G401 (cell line): ENCODE measurements around the gene VAV1. TPM values are rescaled to one million over a fixed set of nuclear protein-coding genes. Genes with fewer than 3 reads are reported as not detected.
A peak's percentile ranks its signal among the peaks of the same experiment; 100 is the strongest.
"Not testable (repeated sequence)": the region's sequence is repeated elsewhere in the genome, so short reads cannot be mapped to it uniquely, and the experiment has no call there.

Experiments
- DNase-seq: peaks from one replicate; pipeline ENCODE4 v3.0.0-alpha.2; 2015; ENCODE audit warnings: low spot score
- in situ Hi-C: cut with HindIII; loops from 2 replicates; pipeline ENCODE4 v1.10.0; 2016; ENCODE audit warnings: low sequenced_read_pairs, mixed read lengths
- total RNA-seq: library from RNA; depleted of rRNA; stranded (reverse); fragments of >200 nt; shearing (Covaris generic); gene quantifications from 2 replicates; pipeline ENCODE4 v1.2.3, GENCODE V29; 2014

The VAV1 gene
- total RNA-seq, 1 experiment from 2014 or later: not detected

DNA sequence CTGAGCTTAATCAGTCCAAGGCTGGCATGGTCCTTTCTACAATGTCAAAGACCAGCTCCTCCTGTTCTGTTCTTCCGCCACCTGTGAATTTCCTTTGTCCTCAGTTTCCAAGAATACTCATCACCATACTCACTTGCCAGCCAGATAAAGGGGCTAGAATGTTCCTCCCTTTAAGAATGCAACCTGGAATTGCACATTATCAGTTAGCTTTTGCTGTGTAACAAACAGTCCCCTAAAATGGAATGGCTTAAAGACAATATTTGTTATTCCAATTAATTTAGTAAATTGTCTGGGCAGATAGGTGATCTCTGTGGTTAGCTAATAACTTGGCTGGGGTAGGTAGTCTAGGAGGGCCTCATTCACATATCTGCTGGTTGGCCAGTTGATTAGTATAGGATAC is 36.0 kb downstream of the VAV1 start:
- in situ Hi-C loops: no loop called here
- DNase-seq: no peak

DNA sequence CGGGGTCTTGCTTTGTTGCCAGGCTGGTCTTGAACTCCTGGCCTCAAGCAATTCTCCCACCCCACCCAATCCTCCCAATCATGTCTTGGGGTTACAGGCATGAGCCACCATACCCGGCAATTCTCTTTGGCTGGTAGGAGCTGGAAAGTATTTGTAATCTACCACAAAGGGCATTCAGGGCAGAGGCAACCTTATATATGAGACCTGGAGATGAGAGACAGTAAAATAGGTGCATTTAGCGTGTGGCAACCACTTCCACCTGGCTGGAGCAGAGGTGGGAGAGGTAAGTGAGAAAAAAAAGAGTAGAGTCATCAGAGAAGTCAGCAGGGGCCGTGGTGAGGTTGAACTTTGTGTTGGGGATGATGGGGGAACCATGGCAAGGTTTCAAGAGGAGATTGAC is 36.8 kb downstream of the VAV1 start:
- no peak for DNase-seq
- in situ Hi-C loops: no loop called here

- DNase-seq: no peak
- in situ Hi-C loops: no loop called here
Observed at GRCh38 chr19:6811378-6811777, 38.9 kb downstream of the VAV1 start.

DNA sequence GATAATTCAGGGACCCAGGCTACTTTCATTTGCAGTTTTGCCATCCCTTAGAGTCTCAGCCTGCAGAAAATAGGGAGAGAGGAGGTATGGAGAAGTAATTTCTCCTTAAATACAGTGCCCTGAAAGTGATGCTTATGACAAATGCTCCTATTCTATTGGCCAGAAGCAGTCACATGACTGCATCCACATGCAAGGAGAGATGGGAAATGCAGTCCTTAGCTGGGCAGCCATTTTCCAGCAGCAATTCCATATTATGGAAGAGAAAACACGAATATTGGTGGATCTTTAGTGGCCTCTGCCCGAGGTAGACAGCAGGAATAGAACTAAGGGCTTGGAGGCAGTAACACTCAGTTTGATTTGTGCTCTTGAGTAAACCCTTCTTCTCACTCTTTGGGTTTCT is 39.4 kb downstream of the VAV1 start:
- in situ Hi-C loops: no loop called here
- DNase-seq: peak; percentile 14

GRCh38 chr19:6812612-6813011 is 40.1 kb downstream of the VAV1 start:
- no peak for DNase-seq
- in situ Hi-C loops: no loop called here

- no peak for DNase-seq
- in situ Hi-C loops: no loop called here
Observed at GRCh38 chr19:6813659-6814058, 41.2 kb downstream of the VAV1 start.

GRCh38 chr19:6817179-6817578 is 44.7 kb downstream of the VAV1 start:
- no peak for DNase-seq
- in situ Hi-C loops: no loop called here

GRCh38 chr19:6818246-6818645 is 45.7 kb downstream of the VAV1 start:
- DNase-seq: no peak
- in situ Hi-C loops: no loop called here

- DNase-seq: no peak
- in situ Hi-C loops: no loop called here
Observed at GRCh38 chr19:6819323-6819722, 46.8 kb downstream of the VAV1 start.

- in situ Hi-C loops: no loop called here
- no peak for DNase-seq
Observed at GRCh38 chr19:6820237-6820636, 47.7 kb downstream of the VAV1 start.

DNA sequence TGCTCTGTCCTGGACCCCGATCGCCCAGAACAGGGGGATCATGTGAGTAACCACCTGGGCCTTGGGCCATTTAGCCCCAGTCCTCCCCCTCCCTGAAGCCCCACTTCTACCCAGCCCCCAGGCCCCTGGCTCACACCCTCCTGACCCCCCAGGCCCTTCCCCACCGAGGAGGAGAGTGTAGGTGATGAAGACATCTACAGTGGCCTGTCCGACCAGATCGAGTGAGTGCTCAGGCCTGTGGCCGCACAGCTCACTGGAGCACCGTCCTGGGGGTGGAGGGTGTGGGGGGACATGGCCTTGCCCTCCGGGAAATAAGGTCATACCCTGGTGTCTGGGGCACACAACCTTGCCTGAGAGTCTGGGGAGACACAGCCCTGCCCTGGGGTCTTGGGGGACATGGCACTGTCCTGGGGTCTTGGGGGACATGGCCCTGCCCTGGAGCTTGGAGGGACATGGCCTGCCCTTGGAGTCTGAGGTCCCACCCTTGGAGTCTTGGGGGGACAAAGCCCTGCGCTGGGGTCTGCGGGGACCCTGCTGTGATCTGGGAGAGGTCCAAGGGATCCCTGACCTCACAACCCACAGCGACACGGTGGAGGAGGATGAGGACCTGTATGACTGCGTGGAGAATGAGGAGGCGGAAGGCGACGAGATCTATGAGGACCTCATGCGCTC is 49.3 kb downstream of the VAV1 start:
- in situ Hi-C loops: no loop called here
- no peak for DNase-seq

- in situ Hi-C loops: no loop called here
- no peak for DNase-seq
Observed at GRCh38 chr19:6822311-6822670, 49.8 kb downstream of the VAV1 start.

DNA sequence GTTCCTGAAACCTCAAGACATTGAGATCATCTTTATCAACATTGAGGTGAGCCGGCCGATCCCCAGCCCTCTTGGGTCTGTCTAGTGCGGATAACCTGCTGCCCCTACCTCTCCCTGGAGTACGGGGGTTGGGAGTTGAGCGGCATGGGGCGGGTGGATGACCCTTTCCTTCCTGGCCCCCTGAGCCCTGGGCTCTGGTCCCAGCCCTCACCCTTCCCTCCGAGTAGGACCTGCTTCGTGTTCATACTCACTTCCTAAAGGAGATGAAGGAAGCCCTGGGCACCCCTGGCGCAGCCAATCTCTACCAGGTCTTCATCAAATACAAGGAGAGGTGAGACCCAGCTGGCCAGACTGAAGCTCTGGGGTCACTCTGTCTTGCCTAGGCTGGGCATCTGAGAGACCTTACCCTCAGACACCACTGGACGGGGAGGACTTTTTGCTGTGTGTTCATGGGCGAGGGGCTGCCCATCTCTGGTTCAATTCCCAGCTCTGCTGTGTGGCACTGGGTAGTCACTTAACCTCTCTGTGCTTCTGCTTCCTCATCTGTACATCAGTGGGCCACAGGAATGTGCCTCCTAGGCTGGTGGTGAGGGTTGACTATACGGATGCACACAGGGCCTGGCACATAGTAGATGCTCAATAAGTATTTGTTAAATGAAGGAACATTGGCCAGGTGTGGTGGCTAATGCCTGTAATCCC is 52.7 kb downstream of the VAV1 start:
- no peak for DNase-seq
- in situ Hi-C loops: no loop called here

DNA sequence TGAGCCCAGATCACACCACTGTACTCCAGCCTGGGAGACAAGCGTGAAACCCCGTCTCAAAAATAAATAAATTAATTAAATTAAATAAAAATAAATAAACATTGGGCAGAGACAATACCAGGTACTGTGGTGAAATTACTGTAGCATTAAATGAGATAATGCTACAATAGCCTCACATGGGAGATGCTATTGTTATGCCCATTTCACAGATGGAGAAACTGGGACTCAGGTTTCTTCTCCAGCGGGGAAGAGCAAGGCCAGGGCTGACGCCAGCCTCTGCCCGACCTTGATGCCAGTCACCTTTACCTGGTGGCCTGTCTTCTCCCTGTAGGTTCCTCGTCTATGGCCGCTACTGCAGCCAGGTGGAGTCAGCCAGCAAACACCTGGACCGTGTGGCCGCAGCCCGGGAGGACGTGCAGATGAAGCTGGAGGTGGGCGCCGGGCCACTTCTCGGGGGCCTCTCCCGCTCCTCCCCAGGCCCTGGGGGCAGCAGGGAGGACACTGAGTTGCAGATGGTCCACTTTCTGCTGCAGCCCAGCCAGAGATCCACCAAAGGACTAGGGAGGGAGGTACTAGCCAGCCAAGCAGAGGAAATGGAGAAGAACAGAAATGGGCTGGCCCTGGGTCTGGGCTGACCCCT is 53.9 kb downstream of the VAV1 start:
- in situ Hi-C loops: no loop called here
- DNase-seq: no peak

- DNase-seq: no peak
- in situ Hi-C loops: no loop called here
Observed at GRCh38 chr19:6828306-6828697, 55.8 kb downstream of the VAV1 start.

DNA sequence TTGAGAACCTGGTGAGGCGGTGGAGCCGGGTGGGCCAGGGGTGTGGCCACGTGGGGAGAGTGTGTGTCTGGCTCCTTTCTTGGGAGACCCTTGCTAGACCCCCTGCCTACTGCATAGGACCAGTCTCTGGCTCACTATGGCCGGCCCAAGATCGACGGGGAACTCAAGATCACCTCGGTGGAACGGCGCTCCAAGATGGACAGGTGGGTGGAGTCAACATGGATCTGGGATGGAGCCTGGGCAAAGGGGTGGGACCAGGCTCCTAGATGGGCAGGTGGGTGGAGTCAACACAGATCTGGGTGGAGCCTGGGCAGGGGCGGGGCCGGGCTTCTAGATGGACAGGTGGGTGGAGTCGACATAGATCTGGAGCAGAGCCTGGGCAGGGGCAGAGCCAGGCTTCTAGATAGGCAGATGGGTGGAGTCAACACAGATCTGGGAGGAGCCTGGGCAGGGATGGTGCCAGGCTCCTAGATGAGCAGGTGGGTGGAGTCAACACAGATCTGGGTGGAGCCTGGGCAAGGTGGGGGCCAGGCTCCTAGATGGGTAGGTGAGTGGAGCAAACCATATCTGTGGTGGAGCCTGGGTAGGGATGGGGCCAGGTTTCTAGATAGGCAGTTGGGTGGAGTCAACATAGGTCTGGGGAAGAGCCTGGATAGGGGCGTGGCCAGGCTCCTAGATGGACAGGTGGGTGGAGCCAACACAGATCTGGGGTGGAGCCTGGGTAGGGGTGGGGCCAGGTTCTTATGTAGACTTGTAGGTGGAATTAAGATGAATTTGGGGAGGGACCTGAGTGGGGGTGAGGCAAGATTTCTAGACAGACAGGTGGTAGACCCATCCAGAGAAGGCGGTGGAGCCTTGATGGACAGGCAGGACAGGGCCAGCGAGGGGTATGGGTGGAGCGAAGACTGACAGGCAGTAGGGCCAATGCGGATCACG is 56.5 kb downstream of the VAV1 start:
- in situ Hi-C loops: no loop called here
- no peak for DNase-seq

DNA sequence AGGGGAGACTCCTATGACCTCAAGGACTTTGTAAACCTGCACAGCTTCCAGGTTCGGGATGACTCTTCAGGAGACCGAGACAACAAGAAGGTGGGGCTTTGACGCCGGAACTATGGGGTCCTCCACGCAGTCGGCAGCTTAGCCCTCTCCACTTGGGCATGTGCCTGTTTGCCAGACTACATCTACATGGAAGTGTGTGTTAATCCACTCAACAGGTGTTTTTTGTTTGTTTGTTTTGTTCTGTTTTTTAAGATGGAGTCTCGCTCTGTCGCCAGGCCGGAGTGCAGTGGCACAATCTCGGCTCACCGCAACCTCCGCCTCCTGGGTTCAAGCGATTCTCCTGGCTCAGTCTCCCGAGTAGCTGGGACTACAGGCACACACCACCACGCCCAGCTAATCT is 57.3 kb downstream of the VAV1 start:
- DNase-seq, in situ Hi-C loops: not testable (repeated sequence)

GRCh38 chr19:6831084-6831483 is 58.6 kb downstream of the VAV1 start:
- DNase-seq, in situ Hi-C loops: not testable (repeated sequence)

GRCh38 chr19:6832412-6832811 is 59.9 kb downstream of the VAV1 start:
- in situ Hi-C loops: no loop called here
- no peak for DNase-seq
